NCI-H2196 treated with DMSO at 0.1 percent for 48 hours (cell line): ENCODE results near the gene UBL4A.

Experiments
- DNase-seq: peaks from one replicate; lab custom pipeline; 2025; ENCODE audit not compliant: unreplicated experiment; lab: John Stamatoyannopoulos, UW

UBL4A gene

GRCh38 chrX:154464806-154465365 lies 21.5 kb downstream of the UBL4A start:
- no peak for DNase-seq

DNA sequence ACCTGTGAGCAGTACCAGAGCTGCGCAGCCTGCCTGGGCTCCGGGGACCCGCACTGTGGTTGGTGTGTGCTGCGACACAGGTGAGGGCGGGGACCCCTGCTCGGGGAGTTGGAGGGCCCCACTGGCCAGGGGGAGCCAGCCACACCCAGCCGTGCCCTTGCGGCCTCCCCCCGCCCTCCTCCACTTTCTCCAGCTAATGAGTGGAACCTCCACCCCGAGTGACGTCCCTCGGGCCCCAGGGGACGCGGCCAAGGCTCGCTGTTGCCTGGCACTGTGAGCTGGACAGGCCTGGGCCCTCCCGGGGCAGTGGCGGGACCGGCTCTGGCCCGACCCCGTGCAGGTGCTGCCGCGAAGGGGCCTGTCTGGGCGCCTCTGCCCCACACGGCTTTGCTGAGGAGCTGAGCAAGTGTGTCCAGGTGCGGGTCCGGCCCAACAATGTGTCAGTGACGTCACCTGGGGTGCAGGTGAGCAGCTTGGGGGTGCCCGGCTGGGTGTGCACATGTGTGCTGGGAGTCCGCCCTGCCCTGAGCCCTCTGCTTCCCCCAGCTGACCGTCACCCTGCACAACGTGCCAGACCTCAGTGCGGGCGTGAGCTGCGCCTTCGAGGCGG lies 22.7 kb downstream of the UBL4A start:
- no peak for DNase-seq

DNA sequence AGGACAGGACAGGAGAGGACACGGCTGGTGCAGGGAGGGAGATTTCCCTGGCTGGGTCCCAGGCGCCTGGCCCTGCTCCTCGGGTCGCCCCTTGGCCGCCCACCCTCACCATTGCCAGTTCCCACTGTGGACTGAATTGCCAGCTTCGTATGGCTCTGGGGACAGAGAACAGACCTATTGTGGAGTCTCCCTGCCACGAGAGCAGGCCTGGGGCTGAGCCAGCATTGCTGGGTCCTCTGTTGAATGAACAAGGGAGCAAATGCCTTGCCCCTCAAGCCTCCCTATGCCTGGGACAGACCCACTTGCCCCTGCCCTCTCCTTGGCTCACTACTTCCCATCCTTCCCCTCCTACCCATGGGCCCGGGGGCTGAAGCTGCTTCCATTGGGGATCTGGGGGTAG lies 24.0 kb downstream of the UBL4A start:
- DNase-seq = no peak

DNA sequence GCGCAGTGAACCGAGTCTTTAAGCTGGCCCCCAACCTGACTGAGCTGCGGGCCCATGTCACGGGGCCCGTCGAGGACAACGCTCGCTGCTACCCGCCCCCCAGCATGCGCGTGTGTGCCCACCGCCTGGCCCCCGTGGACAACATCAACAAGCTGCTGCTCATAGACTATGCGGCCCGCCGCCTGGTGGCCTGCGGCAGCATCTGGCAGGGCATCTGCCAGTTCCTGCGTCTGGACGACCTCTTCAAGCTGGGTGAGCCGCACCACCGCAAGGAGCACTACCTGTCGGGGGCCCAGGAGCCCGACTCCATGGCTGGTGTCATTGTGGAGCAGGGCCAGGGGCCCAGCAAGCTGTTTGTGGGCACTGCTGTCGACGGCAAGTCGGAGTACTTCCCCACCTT lies 26.1 kb downstream of the UBL4A start:
- no peak for DNase-seq

- no peak for DNase-seq
Measured at GRCh38 chrX:154459832-154460231, 26.6 kb downstream of the UBL4A start.

DNA sequence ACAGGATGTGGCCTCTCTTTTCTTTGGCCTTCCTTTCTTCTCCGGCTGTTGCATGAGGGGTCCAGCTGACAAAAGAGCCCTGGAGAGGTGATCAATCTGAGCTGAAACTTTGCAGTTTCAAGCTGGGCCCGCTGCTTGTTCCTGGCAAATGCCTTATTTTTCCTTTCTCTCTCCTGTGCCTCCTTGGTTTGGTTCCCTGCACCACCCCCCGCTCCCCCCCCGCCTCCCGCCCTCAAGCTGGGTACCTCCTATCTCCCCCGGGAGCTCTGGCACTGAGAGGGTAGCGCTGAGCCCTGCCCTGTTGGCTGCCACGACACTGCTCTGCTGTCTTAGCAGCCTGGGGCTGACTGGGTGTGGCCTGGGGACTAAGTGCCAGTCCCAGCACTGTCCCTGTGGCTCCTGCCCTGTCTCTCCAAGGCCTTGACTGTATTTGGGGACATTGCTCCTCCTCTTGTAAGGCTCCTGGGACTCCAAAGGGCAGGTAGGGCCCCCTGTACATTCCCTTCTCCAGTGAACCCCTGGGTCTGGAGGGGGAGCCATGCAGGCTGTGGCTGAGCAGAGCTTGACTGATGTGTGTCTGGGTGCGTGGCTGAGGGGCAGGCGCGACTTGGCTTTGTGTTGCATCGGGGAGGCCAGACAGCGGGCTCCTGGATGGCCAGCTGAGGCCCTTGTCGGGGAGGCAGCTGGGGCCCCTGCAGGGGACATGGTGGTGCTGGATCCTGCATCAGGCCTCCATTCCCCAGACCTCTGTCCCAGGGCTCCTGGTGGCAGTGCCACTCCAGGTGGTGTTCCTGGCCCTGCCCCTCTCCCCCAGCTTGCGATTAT lies 27.2 kb downstream of the UBL4A start:
- no peak for DNase-seq

DNA sequence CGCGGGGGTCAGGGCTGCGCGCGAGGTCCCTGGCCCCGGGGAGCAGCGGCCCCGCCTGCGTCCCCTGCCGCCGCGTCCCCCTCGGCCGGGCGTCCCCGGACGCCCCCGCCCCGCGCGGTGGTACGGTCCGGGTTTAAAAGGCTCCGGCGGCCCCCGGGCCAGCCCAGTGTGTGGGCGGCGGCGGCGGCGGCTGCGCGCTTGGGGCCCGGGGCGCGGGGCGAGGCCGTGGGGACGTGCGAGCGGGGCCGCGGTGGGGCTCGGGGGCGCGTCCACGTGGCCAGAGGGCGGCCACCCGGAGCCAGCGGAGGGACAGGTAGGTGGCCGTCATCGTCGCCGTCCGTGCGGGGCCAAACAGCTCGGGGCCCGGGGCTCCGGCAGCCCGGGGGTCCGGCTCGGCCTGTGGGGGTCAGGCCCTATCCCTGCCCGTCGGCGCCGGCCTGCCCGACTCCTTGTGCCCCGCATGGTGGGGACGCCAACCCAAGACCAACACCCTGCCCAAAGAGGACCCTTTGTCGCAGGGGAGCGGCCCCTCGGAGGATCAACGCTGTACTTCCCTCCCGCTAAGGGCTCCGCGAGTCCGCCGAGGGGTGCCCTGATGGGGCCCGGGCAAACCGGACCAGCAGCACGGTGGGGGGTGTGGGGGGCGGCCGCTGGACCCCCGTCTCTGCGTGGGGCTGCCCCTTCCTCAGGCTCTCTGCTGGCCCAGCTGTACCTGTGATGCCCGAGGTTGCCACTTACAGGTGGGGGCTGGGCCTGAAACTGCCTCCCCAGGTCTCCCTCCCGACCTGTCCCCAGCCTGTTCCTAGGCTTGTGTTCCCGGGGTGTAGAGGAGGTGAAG lies 28.1 kb downstream of the UBL4A start, which contains the start of gene PLXNA3:
Gene PLXNA3 (plus strand): TSS at position 166 of the 838 bp plus-strand sequence. CDS start 1,903 bp downstream, outside the sequence.
- no peak for DNase-seq

GRCh38 chrX:154457491-154458115 lies 28.8 kb downstream of the UBL4A start:
- DNase-seq = peak; percentile 24

DNA sequence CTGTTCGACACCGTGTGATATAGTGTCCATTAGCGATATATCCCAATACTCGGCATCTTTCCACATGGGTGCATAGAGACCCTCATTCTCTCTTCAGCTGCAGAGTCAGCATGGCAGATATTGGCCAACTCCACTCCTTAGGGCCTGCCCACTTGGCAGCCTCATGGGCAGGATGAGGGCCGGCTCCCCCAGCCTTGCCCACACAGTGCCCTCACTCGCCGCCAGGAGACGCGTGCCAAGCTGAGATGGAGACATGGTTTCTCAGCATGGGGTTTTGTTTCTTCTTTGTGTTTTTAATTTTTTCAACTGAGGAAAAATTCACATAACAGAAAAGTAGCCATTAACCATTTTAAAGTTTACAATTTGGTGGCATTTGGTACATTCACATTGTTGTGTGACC lies 33.6 kb downstream of the UBL4A start:
- no peak for DNase-seq

DNA sequence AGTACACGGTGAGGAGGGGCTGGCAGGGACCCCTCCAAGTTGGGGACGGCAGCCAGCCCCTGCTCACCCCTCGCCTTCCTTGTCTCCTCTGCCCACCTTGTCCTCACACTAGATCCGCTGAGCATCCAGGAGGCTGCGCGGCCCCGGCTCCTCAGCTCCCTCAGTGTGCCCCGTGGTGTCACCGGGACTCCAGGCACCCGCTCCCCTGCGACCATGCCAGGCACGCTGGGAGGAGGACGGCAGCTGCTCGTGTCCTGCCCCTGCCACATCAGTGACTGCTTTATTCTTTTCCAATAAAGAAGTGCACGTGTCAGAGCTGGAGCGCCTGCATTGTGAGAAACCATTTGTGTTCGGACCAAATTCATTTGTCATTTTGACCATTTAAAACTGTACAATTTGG lies 36.1 kb downstream of the UBL4A start:
- no peak for DNase-seq

DNA sequence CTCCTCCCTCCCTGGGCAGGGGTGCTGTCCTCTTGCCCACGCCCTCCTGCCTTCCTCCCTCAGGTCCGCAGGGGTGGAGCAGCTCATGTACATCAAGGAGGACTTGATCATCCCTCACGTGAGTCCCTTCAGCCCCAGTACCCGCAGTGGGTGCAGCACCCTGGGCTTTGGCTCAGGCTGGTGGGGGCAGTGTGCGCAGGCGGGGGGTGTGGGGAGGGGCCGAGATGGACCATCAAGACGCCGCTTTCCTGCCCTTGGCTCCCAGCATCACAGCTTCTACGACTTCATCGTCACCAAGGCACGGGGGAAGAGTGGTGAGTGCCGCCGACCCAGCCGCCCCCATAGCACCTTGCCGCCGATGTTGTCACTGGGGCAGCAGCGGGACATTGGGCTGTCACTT lies 36.8 kb downstream of the UBL4A start:
- no peak for DNase-seq

GRCh38 chrX:154448484-154448883 lies 37.9 kb downstream of the UBL4A start:
- no peak for DNase-seq

DNA sequence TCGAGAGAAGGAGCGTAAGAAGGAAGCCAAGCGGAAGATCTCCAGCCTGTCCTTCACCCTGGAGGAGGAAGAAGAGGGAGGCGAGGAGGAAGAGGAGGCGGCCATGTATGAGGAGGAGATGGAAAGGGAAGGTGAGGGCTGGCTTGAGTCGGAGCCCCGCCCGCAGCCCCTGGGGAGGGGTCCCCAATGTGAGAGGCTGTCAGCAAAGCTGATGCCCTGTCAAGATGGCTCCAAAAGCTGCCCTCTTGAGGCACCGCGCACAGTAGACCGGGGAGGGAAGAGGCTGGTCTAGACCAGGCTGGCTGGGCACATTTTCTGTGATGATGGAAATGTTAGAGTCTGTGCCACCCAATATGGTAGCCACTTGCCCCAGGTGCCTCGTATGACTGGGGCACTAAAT lies 40.0 kb downstream of the UBL4A start:
- no peak for DNase-seq

GRCh38 chrX:154445776-154446175 lies 40.6 kb downstream of the UBL4A start:
- no peak for DNase-seq

DNA sequence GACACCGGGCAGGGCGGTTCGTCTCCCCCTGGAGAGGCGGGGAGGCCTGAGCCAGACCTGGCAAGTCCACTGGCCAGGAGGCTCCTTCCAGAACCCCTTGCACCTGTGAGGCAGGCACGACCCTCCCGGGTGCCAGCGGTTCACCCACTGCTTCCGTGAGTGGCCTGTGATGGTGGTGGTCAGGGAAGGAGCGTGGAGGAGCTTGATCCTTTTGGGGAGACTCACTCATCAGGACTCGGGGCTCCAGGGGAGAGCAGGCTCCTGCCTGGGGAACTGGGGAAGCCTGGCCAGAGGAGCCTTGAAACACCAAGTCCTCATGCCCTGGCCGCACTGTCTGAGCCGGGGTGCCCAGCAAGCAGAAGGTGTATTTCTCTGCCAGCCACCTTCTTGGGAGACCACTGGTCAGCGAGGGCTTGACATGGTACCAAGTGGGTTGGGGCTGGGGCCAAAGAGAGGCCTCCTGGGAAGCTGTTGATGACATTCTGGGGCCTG lies 41.6 kb downstream of the UBL4A start:
- DNase-seq = no peak

GRCh38 chrX:154443992-154444754 lies 42.2 kb downstream of the UBL4A start, which contains the start of gene FAM50A:
FAM50A (plus strand) TSS chrX:154444141; CDS start chrX:154444236, 95 bp downstream.
- peak; percentile 26 for DNase-seq

DNA sequence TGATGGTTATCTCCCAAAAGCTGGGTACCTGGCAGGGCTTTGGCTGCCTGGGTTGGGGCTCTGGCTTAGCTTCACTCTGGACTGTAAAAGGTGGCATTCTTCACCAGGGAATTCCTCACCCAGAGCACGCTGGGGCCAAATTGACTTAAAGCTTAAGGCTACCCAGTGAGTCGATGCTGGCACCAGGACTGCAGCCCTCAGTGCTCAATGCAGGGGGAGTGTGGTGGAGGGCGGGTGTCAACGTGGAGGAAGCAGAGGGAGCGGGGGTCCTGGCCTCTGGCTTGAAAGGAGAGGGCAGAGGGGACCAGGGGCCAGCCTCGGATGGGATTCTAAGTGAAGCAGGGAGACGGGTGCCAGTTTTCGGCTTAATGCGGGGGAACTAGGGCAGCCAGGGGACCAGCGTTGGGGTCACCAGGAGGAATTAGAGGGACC lies 42.9 kb downstream of the UBL4A start:
- DNase-seq = no peak

GRCh38 chrX:154441984-154442707 lies 44.3 kb downstream of the UBL4A start:
- DNase-seq = no peak

- DNase-seq = no peak
Measured at GRCh38 chrX:154441564-154441963, 44.9 kb downstream of the UBL4A start.
